HepG2 (cell line): ENCODE data around the gene TNS1. TPM values are rescaled to one million over a fixed set of nuclear protein-coding genes. Genes with fewer than 3 reads are reported as not detected.

ENCODE experiments used
- ATAC-seq: fragments of 200-7000 bp; cut with Tn5 transposase; 3 replicates; pipeline ENCODE4 v1.9.1; 2020; ENCODE audit warnings: mild to moderate bottlenecking, moderate library complexity
- BruUV-seq: library from RNA; stranded (reverse); fragments of 400-500 nt; replicated peaks from 2 replicates; lab custom pipeline; 2021; lab: Mats Ljungman, UMichigan
- CTCF ChIA-PET: fragments of 300-600 bp; formaldehyde crosslinking; extraction: SDS; loops from one replicate; lab custom pipeline; 2021; ENCODE audit warnings: low total read pairs, inconsistent platforms, low intra/inter-chr PET ratio; lab: Yijun Ruan, JAX
- POLR2A ChIA-PET: fragments of 350-600 bp; sonication (Branson Sonifier 250); formaldehyde crosslinking; loops from one replicate; lab custom pipeline; 2020; ENCODE audit warnings: antibody characterized with exemption, inconsistent platforms; lab: Yijun Ruan, JAX
- DNase-seq: peaks from one replicate; pipeline ENCODE4 v3.0.0-alpha.2; 2015; ENCODE audit warnings: low spot score
- FAIRE-seq: peaks from 3 replicates; lab custom pipeline; 2011; peaks lifted over from hg19 to GRCh38; lab: Jason Lieb, UNC
- H2AFZ ChIP-seq: one replicate; pipeline ENCODE4 v1.6.1; 2011; ENCODE audit warnings: low read length, inconsistent platforms
- H3K27ac ChIP-seq: fragments of 300-600 bp; 3 replicates; pipeline ENCODE4 v1.8.0; 2011; ENCODE audit warnings: mixed run types, mild to moderate bottlenecking, mixed read lengths, low read length, inconsistent platforms; ENCODE audit not compliant: insufficient read depth; ENCODE audit errors: extremely low read length
- H3K27me3 ChIP-seq, 2 experiments: fragments of 200-600 bp in 1 of 2; 2 replicates in 1 of 2; 3 replicates in 1 of 2; pipeline versions ENCODE4 v1.6.0 to v1.8.0; 2011; ENCODE audit warnings: low read length in 2 of 2, mild to moderate bottlenecking in 2 of 2, moderate library complexity in 2 of 2, inconsistent platforms in 1 of 2; ENCODE audit not compliant: insufficient read depth in 2 of 2, control insufficient read depth in 1 of 2
- H3K36me3 ChIP-seq, 2 experiments: fragments of 200-600 bp in 1 of 2; replicated peaks in 1 of 2; 2 replicates in 1 of 2; 3 replicates in 1 of 2; pipeline versions ENCODE4 v1.5.1 to v1.8.0; 2011; ENCODE audit warnings: low read length in 2 of 2, inconsistent platforms in 1 of 2; ENCODE audit not compliant: insufficient read depth in 2 of 2, control insufficient read depth in 1 of 2
- H3K4me1 ChIP-seq: 2 replicates; pipeline ENCODE4 v1.5.1; 2012; ENCODE audit warnings: low read length, inconsistent platforms; ENCODE audit not compliant: insufficient read depth
- H3K4me2 ChIP-seq: 2 replicates; pipeline ENCODE4 v1.6.0; 2011; ENCODE audit warnings: low read depth, low read length, inconsistent platforms
- H3K4me3 ChIP-seq, 3 experiments: fragments of 200-600 bp in 1 of 3; sonication (generic), shearing (Covaris generic) in 1 of 3; replicated peaks in 1 of 3; 2 replicates each; pipeline ENCODE4 v1.5.1; 2011 to 2016; ENCODE audit warnings: low read length in 3 of 3, inconsistent platforms in 2 of 3, low read depth in 2 of 3, mild to moderate bottlenecking in 2 of 3, control low read depth in 1 of 3, mixed read lengths in 1 of 3; ENCODE audit not compliant: insufficient read depth in 1 of 3
- H3K79me2 ChIP-seq: one replicate; pipeline ENCODE4 v1.6.1; 2011; ENCODE audit warnings: low read length, inconsistent platforms; ENCODE audit not compliant: insufficient read depth
- H3K9ac ChIP-seq: 2 replicates; pipeline ENCODE4 v1.6.0; 2011; ENCODE audit warnings: mild to moderate bottlenecking, low read depth, low read length, inconsistent platforms; ENCODE audit not compliant: insufficient read depth
- H3K9me3 ChIP-seq: 2 replicates; pipeline ENCODE4 v1.5.1; 2012; ENCODE audit warnings: mild to moderate bottlenecking, low read length
- H4K20me1 ChIP-seq: 2 replicates; pipeline ENCODE4 v1.6.0; 2011; ENCODE audit warnings: inconsistent platforms, mild to moderate bottlenecking, low read length, moderate library complexity; ENCODE audit not compliant: insufficient read depth
- NFATC3 ChIP-seq: sonication (generic); formaldehyde crosslinking; IDR thresholded peaks from 2 replicates; pipeline ENCODE4 v1.5.1; 2020; ENCODE audit warnings: mild to moderate bottlenecking, missing genetic modification reagents
- NFYB ChIP-seq: sonication (generic); formaldehyde crosslinking; IDR thresholded peaks from 2 replicates; pipeline ENCODE4 v1.4.0; 2020; ENCODE audit warnings: missing genetic modification reagents
- SP1 ChIP-seq, 2 experiments: fragments of 450-650 bp in 1 of 2; sonication (generic) in 1 of 2; formaldehyde crosslinking in 1 of 2; IDR thresholded peaks; 2 replicates each; pipeline versions ENCODE4 v1.4.0 to v1.6.1; 2016 to 2020; ENCODE audit warnings: missing genetic modification reagents in 1 of 2
- ZFP1 ChIP-seq: IDR thresholded peaks from 2 replicates; pipeline ENCODE4 v1.6.1; 2016
- WGBS: methylation state at CpG from one replicate; pipeline ENCODE4 v1.1.6; 2017; ENCODE audit warnings: low lambda C conversion rate; 5-methylcytosine and 5-hydroxymethylcytosine counted together
- in situ Hi-C: cut with HindIII; loops from 2 replicates; pipeline ENCODE4 v1.10.0; 2017; ENCODE audit warnings: low pct_unique_long_range_greater_than_20kb; ENCODE audit not compliant: extremely low pct_ligation_motif_present
- intact Hi-C: fragments of 100-400 bp; cut with micrococcal nuclease; formaldehyde crosslinking; loops from one replicate; pipeline ENCODE4 v1.10.0; 2022; ENCODE audit not compliant: unreplicated experiment
- polyA plus RNA-seq, 8 experiments: library from polyadenylated mRNA; depleted of rRNA in 3 of 8; stranded (reverse) in 7 of 8; unstranded in 1 of 8; fragments of >200 nt; fragmentation: Illumina TruSeq in 4 of 8; extraction: Trizol in 4 of 8; gene quantifications; 2 replicates each; pipeline versions ENCODE4 v1.2.1 to v1.2.3, GENCODE V29; 2011 to 2016; ENCODE audit warnings: low read depth in 4 of 8, missing spikeins in 1 of 8, mixed read lengths in 1 of 8; ENCODE audit not compliant: insufficient read depth in 1 of 8
- total RNA-seq, 5 experiments: library from RNA; depleted of rRNA; stranded (reverse); fragments of >200 nt; fragmentation: Illumina TruSeq; extraction: Trizol; gene quantifications; 2 replicates each; pipeline ENCODE4 v1.2.3, GENCODE V29; 2016; ENCODE audit warnings: low read depth in 1 of 5
- TF ChIP-seq, protein P1 (sequence below): sonication (generic); formaldehyde crosslinking; IDR thresholded peaks from 2 replicates; pipeline ENCODE4 v1.4.0; 2020; ENCODE audit warnings: missing genetic modification reagents, mild to moderate bottlenecking, borderline replicate concordance
- TF ChIP-seq, protein P2 (sequence below): sonication (generic); formaldehyde crosslinking; IDR thresholded peaks from 2 replicates; pipeline ENCODE4 v1.4.0; 2020; ENCODE audit warnings: missing genetic modification reagents
- TF ChIP-seq, protein P3 (sequence below): sonication (generic); formaldehyde crosslinking; conservative IDR thresholded peaks from 2 replicates; pipeline ENCODE4 v1.4.0; 2020; ENCODE audit warnings: missing genetic modification reagents
- TF ChIP-seq, protein P4 (sequence below): IDR thresholded peaks from 2 replicates; pipeline ENCODE4 v1.6.1; 2018; ENCODE audit warnings: missing genetic modification reagents, mild to moderate bottlenecking, missing compliant biosample characterization
- TF ChIP-seq, protein P5 (sequence below): sonication (generic); formaldehyde crosslinking; IDR thresholded peaks from 2 replicates; pipeline ENCODE4 v1.4.0; 2020; ENCODE audit warnings: missing genetic modification reagents

TNS1 gene
- total and polyA plus RNA-seq, 2 of the 13 experiments (the other 11 are each of a cell fraction or from before 2014, with no cell fraction given), result 1.9 to 118 TPM

DNA sequence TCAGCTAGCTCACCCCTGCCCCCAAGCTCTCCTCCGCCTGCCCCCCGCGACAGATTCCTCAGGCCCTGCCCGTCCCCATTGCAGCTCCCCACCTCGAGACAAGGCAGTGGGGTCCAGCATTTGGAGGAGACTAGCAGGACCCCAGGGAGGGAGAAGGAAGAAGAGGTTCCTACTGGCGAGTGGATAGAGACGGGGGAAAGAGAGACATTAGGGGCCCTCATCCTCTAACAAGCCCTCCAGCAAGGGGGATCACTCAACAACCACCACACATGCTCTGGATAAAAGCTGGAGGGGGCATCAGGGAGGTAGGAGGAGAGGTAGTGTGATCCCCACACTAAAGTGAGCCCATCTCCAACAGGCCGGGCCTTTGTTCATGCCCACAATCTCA, 8.9 kb upstream of the TNS1 start:
- H3K79me2 ChIP-seq, result no peaks in the 10 kb centered on the region
- H3K4me1 ChIP-seq, result peaks cover 24% of the 10 kb centered on the region
- 43% methylated on average over 8 of the region's 8 CpGs for WGBS
- no peak for DNase-seq
- no peaks in the 10 kb centered on the region for H3K9me3 ChIP-seq
- H3K27ac ChIP-seq, result no peak overlapping the region
- no TSS peak for BruUV-seq
- FAIRE-seq, result no peak
- peaks cover 7 to 71% of the 10 kb centered on the region in 2 experiments for H3K27me3 ChIP-seq
- no peaks in the 10 kb centered on the region for H4K20me1 ChIP-seq
- ATAC-seq, result no peak
- in situ Hi-C loops, result no loop called here
- H3K4me2 ChIP-seq, result no peak overlapping the region
- intact Hi-C loops, result no loop called here
- H2AFZ ChIP-seq, result no peak overlapping the region
- H3K36me3 ChIP-seq, result no peaks in the 10 kb centered on the region
- ChIA-PET CTCF (no interaction called here), POLR2A (no interaction called here)
- no peak overlapping the region for H3K4me3 ChIP-seq
- H3K9ac ChIP-seq, result no peak overlapping the region
- TF ChIP-seq, protein P1, sequence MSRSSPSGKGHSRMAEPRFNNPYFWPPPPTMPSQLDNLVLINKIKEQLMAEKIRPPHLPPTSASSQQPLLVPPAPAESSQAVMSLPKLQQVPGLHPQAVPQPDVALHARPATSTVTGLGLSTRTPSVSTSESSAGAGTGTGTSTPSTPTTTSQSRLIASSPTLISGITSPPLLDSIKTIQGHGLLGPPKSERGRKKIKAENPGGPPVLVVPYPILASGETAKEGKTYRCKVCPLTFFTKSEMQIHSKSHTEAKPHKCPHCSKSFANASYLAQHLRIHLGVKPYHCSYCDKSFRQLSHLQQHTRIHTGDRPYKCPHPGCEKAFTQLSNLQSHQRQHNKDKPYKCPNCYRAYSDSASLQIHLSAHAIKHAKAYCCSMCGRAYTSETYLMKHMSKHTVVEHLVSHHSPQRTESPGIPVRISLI (CRISPR knock-in tag), result no peak
- TF ChIP-seq NFATC3 (CRISPR knock-in tag) (no peak), ZFP1 (no peak), NFYB (no peak), SP1 (IDR thresholded peaks at IDR 0.05) (no peak), SP1 (CRISPR knock-in tag; IDR thresholded peaks at IDR 0.05) (no peak)
- TF ChIP-seq, protein P2, sequence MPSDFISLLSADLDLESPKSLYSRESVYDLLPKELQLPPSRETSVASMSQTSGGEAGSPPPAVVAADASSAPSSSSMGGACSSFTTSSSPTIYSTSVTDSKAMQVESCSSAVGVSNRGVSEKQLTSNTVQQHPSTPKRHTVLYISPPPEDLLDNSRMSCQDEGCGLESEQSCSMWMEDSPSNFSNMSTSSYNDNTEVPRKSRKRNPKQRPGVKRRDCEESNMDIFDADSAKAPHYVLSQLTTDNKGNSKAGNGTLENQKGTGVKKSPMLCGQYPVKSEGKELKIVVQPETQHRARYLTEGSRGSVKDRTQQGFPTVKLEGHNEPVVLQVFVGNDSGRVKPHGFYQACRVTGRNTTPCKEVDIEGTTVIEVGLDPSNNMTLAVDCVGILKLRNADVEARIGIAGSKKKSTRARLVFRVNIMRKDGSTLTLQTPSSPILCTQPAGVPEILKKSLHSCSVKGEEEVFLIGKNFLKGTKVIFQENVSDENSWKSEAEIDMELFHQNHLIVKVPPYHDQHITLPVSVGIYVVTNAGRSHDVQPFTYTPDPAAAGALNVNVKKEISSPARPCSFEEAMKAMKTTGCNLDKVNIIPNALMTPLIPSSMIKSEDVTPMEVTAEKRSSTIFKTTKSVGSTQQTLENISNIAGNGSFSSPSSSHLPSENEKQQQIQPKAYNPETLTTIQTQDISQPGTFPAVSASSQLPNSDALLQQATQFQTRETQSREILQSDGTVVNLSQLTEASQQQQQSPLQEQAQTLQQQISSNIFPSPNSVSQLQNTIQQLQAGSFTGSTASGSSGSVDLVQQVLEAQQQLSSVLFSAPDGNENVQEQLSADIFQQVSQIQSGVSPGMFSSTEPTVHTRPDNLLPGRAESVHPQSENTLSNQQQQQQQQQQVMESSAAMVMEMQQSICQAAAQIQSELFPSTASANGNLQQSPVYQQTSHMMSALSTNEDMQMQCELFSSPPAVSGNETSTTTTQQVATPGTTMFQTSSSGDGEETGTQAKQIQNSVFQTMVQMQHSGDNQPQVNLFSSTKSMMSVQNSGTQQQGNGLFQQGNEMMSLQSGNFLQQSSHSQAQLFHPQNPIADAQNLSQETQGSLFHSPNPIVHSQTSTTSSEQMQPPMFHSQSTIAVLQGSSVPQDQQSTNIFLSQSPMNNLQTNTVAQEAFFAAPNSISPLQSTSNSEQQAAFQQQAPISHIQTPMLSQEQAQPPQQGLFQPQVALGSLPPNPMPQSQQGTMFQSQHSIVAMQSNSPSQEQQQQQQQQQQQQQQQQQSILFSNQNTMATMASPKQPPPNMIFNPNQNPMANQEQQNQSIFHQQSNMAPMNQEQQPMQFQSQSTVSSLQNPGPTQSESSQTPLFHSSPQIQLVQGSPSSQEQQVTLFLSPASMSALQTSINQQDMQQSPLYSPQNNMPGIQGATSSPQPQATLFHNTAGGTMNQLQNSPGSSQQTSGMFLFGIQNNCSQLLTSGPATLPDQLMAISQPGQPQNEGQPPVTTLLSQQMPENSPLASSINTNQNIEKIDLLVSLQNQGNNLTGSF, result no peak
- TF ChIP-seq, protein P3, sequence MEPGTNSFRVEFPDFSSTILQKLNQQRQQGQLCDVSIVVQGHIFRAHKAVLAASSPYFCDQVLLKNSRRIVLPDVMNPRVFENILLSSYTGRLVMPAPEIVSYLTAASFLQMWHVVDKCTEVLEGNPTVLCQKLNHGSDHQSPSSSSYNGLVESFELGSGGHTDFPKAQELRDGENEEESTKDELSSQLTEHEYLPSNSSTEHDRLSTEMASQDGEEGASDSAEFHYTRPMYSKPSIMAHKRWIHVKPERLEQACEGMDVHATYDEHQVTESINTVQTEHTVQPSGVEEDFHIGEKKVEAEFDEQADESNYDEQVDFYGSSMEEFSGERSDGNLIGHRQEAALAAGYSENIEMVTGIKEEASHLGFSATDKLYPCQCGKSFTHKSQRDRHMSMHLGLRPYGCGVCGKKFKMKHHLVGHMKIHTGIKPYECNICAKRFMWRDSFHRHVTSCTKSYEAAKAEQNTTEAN (CRISPR knock-in tag), result no peak
- TF ChIP-seq, protein P4, sequence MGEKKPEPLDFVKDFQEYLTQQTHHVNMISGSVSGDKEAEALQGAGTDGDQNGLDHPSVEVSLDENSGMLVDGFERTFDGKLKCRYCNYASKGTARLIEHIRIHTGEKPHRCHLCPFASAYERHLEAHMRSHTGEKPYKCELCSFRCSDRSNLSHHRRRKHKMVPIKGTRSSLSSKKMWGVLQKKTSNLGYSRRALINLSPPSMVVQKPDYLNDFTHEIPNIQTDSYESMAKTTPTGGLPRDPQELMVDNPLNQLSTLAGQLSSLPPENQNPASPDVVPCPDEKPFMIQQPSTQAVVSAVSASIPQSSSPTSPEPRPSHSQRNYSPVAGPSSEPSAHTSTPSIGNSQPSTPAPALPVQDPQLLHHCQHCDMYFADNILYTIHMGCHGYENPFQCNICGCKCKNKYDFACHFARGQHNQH (CRISPR knock-in tag), result no peak
- TF ChIP-seq, protein P5, sequence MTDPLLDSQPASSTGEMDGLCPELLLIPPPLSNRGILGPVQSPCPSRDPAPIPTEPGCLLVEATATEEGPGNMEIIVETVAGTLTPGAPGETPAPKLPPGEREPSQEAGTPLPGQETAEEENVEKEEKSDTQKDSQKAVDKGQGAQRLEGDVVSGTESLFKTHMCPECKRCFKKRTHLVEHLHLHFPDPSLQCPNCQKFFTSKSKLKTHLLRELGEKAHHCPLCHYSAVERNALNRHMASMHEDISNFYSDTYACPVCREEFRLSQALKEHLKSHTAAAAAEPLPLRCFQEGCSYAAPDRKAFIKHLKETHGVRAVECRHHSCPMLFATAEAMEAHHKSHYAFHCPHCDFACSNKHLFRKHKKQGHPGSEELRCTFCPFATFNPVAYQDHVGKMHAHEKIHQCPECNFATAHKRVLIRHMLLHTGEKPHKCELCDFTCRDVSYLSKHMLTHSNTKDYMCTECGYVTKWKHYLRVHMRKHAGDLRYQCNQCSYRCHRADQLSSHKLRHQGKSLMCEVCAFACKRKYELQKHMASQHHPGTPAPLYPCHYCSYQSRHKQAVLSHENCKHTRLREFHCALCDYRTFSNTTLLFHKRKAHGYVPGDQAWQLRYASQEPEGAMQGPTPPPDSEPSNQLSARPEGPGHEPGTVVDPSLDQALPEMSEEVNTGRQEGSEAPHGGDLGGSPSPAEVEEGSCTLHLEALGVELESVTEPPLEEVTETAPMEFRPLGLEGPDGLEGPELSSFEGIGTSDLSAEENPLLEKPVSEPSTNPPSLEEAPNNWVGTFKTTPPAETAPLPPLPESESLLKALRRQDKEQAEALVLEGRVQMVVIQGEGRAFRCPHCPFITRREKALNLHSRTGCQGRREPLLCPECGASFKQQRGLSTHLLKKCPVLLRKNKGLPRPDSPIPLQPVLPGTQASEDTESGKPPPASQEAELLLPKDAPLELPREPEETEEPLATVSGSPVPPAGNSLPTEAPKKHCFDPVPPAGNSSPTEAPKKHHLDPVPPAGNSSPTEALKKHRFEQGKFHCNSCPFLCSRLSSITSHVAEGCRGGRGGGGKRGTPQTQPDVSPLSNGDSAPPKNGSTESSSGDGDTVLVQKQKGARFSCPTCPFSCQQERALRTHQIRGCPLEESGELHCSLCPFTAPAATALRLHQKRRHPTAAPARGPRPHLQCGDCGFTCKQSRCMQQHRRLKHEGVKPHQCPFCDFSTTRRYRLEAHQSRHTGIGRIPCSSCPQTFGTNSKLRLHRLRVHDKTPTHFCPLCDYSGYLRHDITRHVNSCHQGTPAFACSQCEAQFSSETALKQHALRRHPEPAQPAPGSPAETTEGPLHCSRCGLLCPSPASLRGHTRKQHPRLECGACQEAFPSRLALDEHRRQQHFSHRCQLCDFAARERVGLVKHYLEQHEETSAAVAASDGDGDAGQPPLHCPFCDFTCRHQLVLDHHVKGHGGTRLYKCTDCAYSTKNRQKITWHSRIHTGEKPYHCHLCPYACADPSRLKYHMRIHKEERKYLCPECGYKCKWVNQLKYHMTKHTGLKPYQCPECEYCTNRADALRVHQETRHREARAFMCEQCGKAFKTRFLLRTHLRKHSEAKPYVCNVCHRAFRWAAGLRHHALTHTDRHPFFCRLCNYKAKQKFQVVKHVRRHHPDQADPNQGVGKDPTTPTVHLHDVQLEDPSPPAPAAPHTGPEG (CRISPR knock-in tag), result no peak
